ENCODE data around the gene TGFBR3. TPM values are rescaled to one million over a fixed set of nuclear protein-coding genes. Genes with fewer than 3 reads are reported as not detected.

The TGFBR3 gene
- total and polyA plus RNA-seq, 3 experiments from 2014 or later = 28.8 to 78.5 (median 29.9) TPM

GRCh38 chr1:91684481-91685196 is 201.3 kb downstream of the TGFBR3 start:
- peaks cover 4% of the 10 kb centered on the region for H3K36me3 ChIP-seq (ENCODE audit: insufficient read depth, low read length)
- no peak overlapping the region for H3K27ac ChIP-seq (ENCODE audit: low read depth, low read length)
- POLR2A ChIA-PET = no interaction called here
- H3K36me3 Mint-ChIP-seq = peaks cover 21 to 64% (median 23%) of the 10 kb centered on the region in 3 donors
- H3K9me3 Mint-ChIP-seq = no peaks in the 10 kb centered on the region
- H3K27me3 Mint-ChIP-seq = no peaks in the 10 kb centered on the region
- H3K27me3 ChIP-seq (ENCODE audit: insufficient read depth, low read length, poor library complexity, severe bottlenecking) = no peaks in the 10 kb centered on the region
- peaks cover 25% of the 10 kb centered on the region for H3K4me1 ChIP-seq (ENCODE audit: insufficient read depth, low read length)
- H3K4me1 Mint-ChIP-seq = peaks cover 34 to 64% (median 38%) of the 10 kb centered on the region in 3 donors
- H3K27ac Mint-ChIP-seq = peak overlapping the region; percentile 79 to 92 (median 88)
- CTCF ChIA-PET = interaction anchor here (1.5 kb wide), 1 partner anchor 172 kb away, joined by 8 read pairs; no protein-coding TSS in a partner anchor
- H3K9me3 ChIP-seq (ENCODE audit: low read length) = no peaks in the 10 kb centered on the region
- H3K4me3 Mint-ChIP-seq = peak overlapping the region in 6 of 7 donors; percentile 28 to 77 (median 60)
- no peak overlapping the region for H3K4me3 ChIP-seq (ENCODE audit: low read length)
- DNase-seq = peak in 2 of 5 donors; percentile 1 to 6

- Histone ChIP-seq H3K4me3 (ENCODE audit: low read length) (no peak overlapping the region), H3K36me3 (ENCODE audit: insufficient read depth, low read length) (peaks cover 4% of the 10 kb centered on the region), H3K4me1 (ENCODE audit: insufficient read depth, low read length) (peaks cover 25% of the 10 kb centered on the region), H3K27me3 (ENCODE audit: insufficient read depth, low read length, poor library complexity, severe bottlenecking) (no peaks in the 10 kb centered on the region), H3K27ac (ENCODE audit: low read depth, low read length) (no peak overlapping the region), H3K9me3 (ENCODE audit: low read length) (no peaks in the 10 kb centered on the region)
- H3K27me3 Mint-ChIP-seq = no peaks in the 10 kb centered on the region
- H3K36me3 Mint-ChIP-seq = peaks cover 21 to 59% (median 21%) of the 10 kb centered on the region in 3 donors
- H3K27ac Mint-ChIP-seq = peak overlapping the region in 1 of 8 donors; percentile 92
- no peaks in the 10 kb centered on the region for H3K9me3 Mint-ChIP-seq
- peaks cover 34 to 57% (median 38%) of the 10 kb centered on the region in 3 donors for H3K4me1 Mint-ChIP-seq
- CTCF ChIA-PET = no interaction called here
- POLR2A ChIA-PET = no interaction called here
- no peak for DNase-seq
- H3K4me3 Mint-ChIP-seq = no peak overlapping the region
Observed at GRCh38 chr1:91683598-91683951, 202.4 kb downstream of the TGFBR3 start.

- no peaks in the 10 kb centered on the region for H3K27me3 Mint-ChIP-seq
- H3K4me1 Mint-ChIP-seq = peaks cover 34 to 51% (median 38%) of the 10 kb centered on the region in 3 donors
- peak overlapping the region in 2 of 7 donors; percentile 15 to 34 for H3K4me3 Mint-ChIP-seq
- H3K36me3 Mint-ChIP-seq = peaks cover 18 to 56% (median 21%) of the 10 kb centered on the region in 3 donors
- peak overlapping the region in 4 of 8 donors; percentile 17 to 61 (median 55) for H3K27ac Mint-ChIP-seq
- H3K27ac ChIP-seq (ENCODE audit: low read depth, low read length) = no peak overlapping the region
- H3K9me3 ChIP-seq (ENCODE audit: low read length) = no peaks in the 10 kb centered on the region
- peaks cover 4% of the 10 kb centered on the region for H3K36me3 ChIP-seq (ENCODE audit: insufficient read depth, low read length)
- H3K27me3 ChIP-seq (ENCODE audit: insufficient read depth, low read length, poor library complexity, severe bottlenecking) = no peaks in the 10 kb centered on the region
- ChIA-PET CTCF (no interaction called here), POLR2A (interaction anchor here (0.6 to 0.7 kb wide), 2 partner anchors 128 to 191 kb away, joined by 3 to 5 read pairs; no protein-coding TSS in a partner anchor)
- no peak for DNase-seq
- H3K4me3 ChIP-seq (ENCODE audit: low read length) = no peak overlapping the region
- no peaks in the 10 kb centered on the region for H3K9me3 Mint-ChIP-seq
- H3K4me1 ChIP-seq (ENCODE audit: insufficient read depth, low read length) = peaks cover 25% of the 10 kb centered on the region
Observed at GRCh38 chr1:91682882-91683597, 202.9 kb downstream of the TGFBR3 start.

GRCh38 chr1:91680556-91681155 is 205.3 kb downstream of the TGFBR3 start:
- peak overlapping the region in 2 of 8 donors; percentile 64 to 86 for H3K27ac Mint-ChIP-seq
- no peak overlapping the region for H3K27ac ChIP-seq (ENCODE audit: low read depth, low read length)
- ChIA-PET CTCF (interaction anchor here (1.5 kb wide), 1 partner anchor 12 kb away, joined by 3 read pairs; no protein-coding TSS in a partner anchor), POLR2A (no interaction called here)
- H3K36me3 ChIP-seq (ENCODE audit: insufficient read depth, low read length) = peaks cover 4% of the 10 kb centered on the region
- H3K4me1 Mint-ChIP-seq = peaks cover 20 to 28% (median 22%) of the 10 kb centered on the region in 3 donors
- no peak for DNase-seq
- H3K4me3 Mint-ChIP-seq = no peak overlapping the region
- peaks cover 20% of the 10 kb centered on the region for H3K4me1 ChIP-seq (ENCODE audit: insufficient read depth, low read length)
- H3K27me3 Mint-ChIP-seq = no peaks in the 10 kb centered on the region
- no peaks in the 10 kb centered on the region for H3K9me3 Mint-ChIP-seq
- H3K36me3 Mint-ChIP-seq = peaks cover 16 to 40% (median 18%) of the 10 kb centered on the region in 3 donors
- H3K4me3 ChIP-seq (ENCODE audit: low read length) = no peak overlapping the region
- no peaks in the 10 kb centered on the region for H3K9me3 ChIP-seq (ENCODE audit: low read length)
- H3K27me3 ChIP-seq (ENCODE audit: insufficient read depth, low read length, poor library complexity, severe bottlenecking) = no peaks in the 10 kb centered on the region

- POLR2A ChIA-PET = no interaction called here
- CTCF ChIA-PET = interaction anchor here (1.0 kb wide), 1 partner anchor 166 kb away, joined by 5 read pairs; no protein-coding TSS in a partner anchor
Observed at GRCh38 chr1:91679446-91679845, 206.5 kb downstream of the TGFBR3 start.

GRCh38 chr1:91676030-91676429 is 209.9 kb downstream of the TGFBR3 start:
- Mint-ChIP-seq H3K36me3 (peaks cover 7 to 14% (median 8%) of the 10 kb centered on the region in 3 donors), H3K4me3 (no peak overlapping the region), H3K27ac (no peak overlapping the region), H3K9me3 (no peaks in the 10 kb centered on the region), H3K27me3 (peaks cover 0 to 1% of the 10 kb centered on the region in 2 donors), H3K4me1 (peaks cover 3 to 18% (median 9%) of the 10 kb centered on the region in 3 donors)
- ChIA-PET CTCF (no interaction called here), POLR2A (no interaction called here)
- DNase-seq = no peak
- H3K4me1 ChIP-seq (ENCODE audit: insufficient read depth, low read length) = no peaks in the 10 kb centered on the region
- H3K27me3 ChIP-seq (ENCODE audit: insufficient read depth, low read length, poor library complexity, severe bottlenecking) = no peaks in the 10 kb centered on the region
- H3K9me3 ChIP-seq (ENCODE audit: low read length) = no peaks in the 10 kb centered on the region
- no peak overlapping the region for H3K4me3 ChIP-seq (ENCODE audit: low read length)
- H3K27ac ChIP-seq (ENCODE audit: low read depth, low read length) = no peak overlapping the region
- no peaks in the 10 kb centered on the region for H3K36me3 ChIP-seq (ENCODE audit: insufficient read depth, low read length)

More at GRCh38 chr1:91679446-91679845, 206.5 kb downstream of the TGFBR3 start:
- H3K4me1 ChIP-seq (ENCODE audit: insufficient read depth, low read length) = peaks cover 8% of the 10 kb centered on the region
- H3K9me3 ChIP-seq (ENCODE audit: low read length) = no peaks in the 10 kb centered on the region
- Mint-ChIP-seq H3K36me3 (peaks cover 11 to 35% (median 17%) of the 10 kb centered on the region in 3 donors), H3K9me3 (no peaks in the 10 kb centered on the region), H3K27me3 (no peaks in the 10 kb centered on the region), H3K27ac (peak overlapping the region in 2 of 8 donors; percentile 7 to 54), H3K4me1 (peaks cover 8 to 17% (median 10%) of the 10 kb centered on the region in 3 donors), H3K4me3 (no peak overlapping the region)
- H3K4me3 ChIP-seq (ENCODE audit: low read length) = no peak overlapping the region
- no peak overlapping the region for H3K27ac ChIP-seq (ENCODE audit: low read depth, low read length)
- peaks cover 4% of the 10 kb centered on the region for H3K36me3 ChIP-seq (ENCODE audit: insufficient read depth, low read length)
- no peaks in the 10 kb centered on the region for H3K27me3 ChIP-seq (ENCODE audit: insufficient read depth, low read length, poor library complexity, severe bottlenecking)
- DNase-seq = no peak

GRCh38 chr1:91674107-91674506 is 211.8 kb downstream of the TGFBR3 start:
- Histone ChIP-seq H3K27me3 (ENCODE audit: insufficient read depth, low read length, poor library complexity, severe bottlenecking) (no peaks in the 10 kb centered on the region), H3K9me3 (ENCODE audit: low read length) (no peaks in the 10 kb centered on the region), H3K27ac (ENCODE audit: low read depth, low read length) (no peak overlapping the region), H3K4me1 (ENCODE audit: insufficient read depth, low read length) (no peaks in the 10 kb centered on the region), H3K4me3 (ENCODE audit: low read length) (no peak overlapping the region), H3K36me3 (ENCODE audit: insufficient read depth, low read length) (no peaks in the 10 kb centered on the region)
- no peak for DNase-seq
- H3K36me3 Mint-ChIP-seq = peaks cover 0 to 4% (median 1%) of the 10 kb centered on the region in 3 donors
- peaks cover 0 to 1% of the 10 kb centered on the region in 2 donors for H3K27me3 Mint-ChIP-seq
- CTCF ChIA-PET = no interaction called here
- POLR2A ChIA-PET = no interaction called here
- H3K4me1 Mint-ChIP-seq = peaks cover 6 to 17% (median 12%) of the 10 kb centered on the region in 3 donors
- H3K4me3 Mint-ChIP-seq = no peak overlapping the region
- no peak overlapping the region for H3K27ac Mint-ChIP-seq
- H3K9me3 Mint-ChIP-seq = no peaks in the 10 kb centered on the region

All from CD8-positive, alpha-beta memory T cell (primary cell).